GM12878 (cell line): Measurements from ENCODE around the gene MGLL. TPM values are rescaled to one million over a fixed set of nuclear protein-coding genes. Genes with fewer than 3 reads are reported as not detected.
A peak's percentile ranks its signal among the peaks of the same experiment; 100 is the strongest.

Experiments used
- BACH1 ChIP-seq: fragments of 450-650 bp; IDR thresholded peaks from 2 replicates; pipeline ENCODE4 v1.6.1; 2017; ENCODE audit warnings: mild to moderate bottlenecking, borderline replicate concordance
- CEBPB ChIP-seq, 2 experiments: fragments of 150-350 bp in 1 of 2; IDR thresholded peaks; 2 replicates each; pipeline ENCODE4 v1.6.1; 2012 to 2014; ENCODE audit warnings: low read depth in 2 of 2, low read length in 2 of 2, borderline replicate concordance in 1 of 2, inconsistent platforms in 1 of 2
- CHD1 ChIP-seq: IDR thresholded peaks from 2 replicates; pipeline ENCODE4 v1.6.1; 2012; ENCODE audit warnings: low read depth, low read length, improper control_type of control experiment
- EZH2 ChIP-seq: IDR thresholded peaks from 2 replicates; pipeline ENCODE4 v1.6.1; 2012; ENCODE audit warnings: low read depth, mild to moderate bottlenecking, control low read depth, inconsistent platforms, low read length, borderline replicate concordance; ENCODE audit not compliant: control insufficient read depth
- FOS ChIP-seq: IDR thresholded peaks from 3 replicates; pipeline ENCODE4 v1.6.1; 2011; ENCODE audit warnings: borderline replicate concordance; ENCODE audit not compliant: insufficient read length; ENCODE audit errors: extremely low read depth
- KAT2A ChIP-seq: conservative IDR thresholded peaks from 2 replicates; pipeline ENCODE4 v1.6.1; 2011; ENCODE audit warnings: low read depth, low read length; ENCODE audit not compliant: control insufficient read depth
- KLF5 ChIP-seq: fragments of 450-650 bp; IDR thresholded peaks from 2 replicates; pipeline ENCODE4 v1.6.1; 2014; ENCODE audit warnings: mild to moderate bottlenecking; ENCODE audit not compliant: partially characterized antibody
- MTA2 ChIP-seq: fragments of 450-650 bp; IDR thresholded peaks from 2 replicates; pipeline ENCODE4 v1.6.1; 2016; ENCODE audit warnings: low read depth, mild to moderate bottlenecking, moderate library complexity
- MYC ChIP-seq: IDR thresholded peaks from 2 replicates; pipeline ENCODE4 v1.6.1; 2011; ENCODE audit warnings: mild to moderate bottlenecking, low read length, moderate library complexity, inconsistent platforms; ENCODE audit not compliant: insufficient read depth, insufficient replicate concordance, insufficient read length, severe bottlenecking
- NBN ChIP-seq: fragments of 450-650 bp; IDR thresholded peaks from 2 replicates; pipeline ENCODE4 v1.6.1; 2016
- NFXL1 ChIP-seq: fragments of 450-650 bp; IDR thresholded peaks from 2 replicates; pipeline ENCODE4 v1.6.1; 2017; ENCODE audit warnings: antibody characterized with exemption, mild to moderate bottlenecking, borderline replicate concordance
- POLR2A ChIP-seq: IDR thresholded peaks from 2 replicates; pipeline ENCODE4 v1.6.1; 2011; ENCODE audit warnings: low read depth, mild to moderate bottlenecking, low read length
- POU2F2 ChIP-seq: IDR thresholded peaks from 3 replicates; pipeline ENCODE4 v1.6.1; 2011; ENCODE audit warnings: low read depth, mild to moderate bottlenecking, low read length, borderline replicate concordance
- SMARCA5 ChIP-seq: fragments of 450-650 bp; IDR thresholded peaks from 2 replicates; pipeline ENCODE4 v1.6.1; 2017; ENCODE audit warnings: mild to moderate bottlenecking
- SPI1 ChIP-seq: IDR thresholded peaks from 2 replicates; pipeline ENCODE4 v1.6.1; 2011; ENCODE audit warnings: low read depth, mild to moderate bottlenecking, low read length, moderate library complexity, borderline replicate concordance; ENCODE audit not compliant: insufficient read depth
- SRF ChIP-seq, 2 experiments: IDR thresholded peaks; 2 replicates each; pipeline ENCODE4 v1.6.1; 2011; ENCODE audit warnings: low read depth in 2 of 2, low read length in 2 of 2, mild to moderate bottlenecking in 1 of 2, moderate library complexity in 1 of 2
- TAF1 ChIP-seq: IDR thresholded peaks from 2 replicates; pipeline ENCODE4 v1.6.1; 2011; ENCODE audit warnings: mild to moderate bottlenecking, low read depth, low read length, borderline replicate concordance
- polyA plus RNA-seq, 11 experiments: library from polyadenylated mRNA; depleted of rRNA in 4 of 11; unstranded in 6 of 11; stranded (reverse) in 5 of 11; fragments of >200 nt; fragmentation: Nextera tagmentation in 4 of 11; fragmentation: Illumina TruSeq in 1 of 11; extraction: Ambion mirVana in 4 of 11; extraction: Trizol in 1 of 11; gene quantifications; 1 replicate in 1 of 11; 2 replicates in 10 of 11; pipeline versions ENCODE4 v1.2.1 to v1.2.3, GENCODE V29; 2011 to 2016; ENCODE audit warnings: inconsistent platforms in 2 of 11, missing spikeins in 2 of 11, low read depth in 1 of 11
- total RNA-seq, 4 experiments: library from RNA; depleted of rRNA in 3 of 4; stranded (reverse); fragments of >200 nt in 3 of 4; fragmentation: Illumina TruSeq in 1 of 4; extraction: Trizol in 1 of 4; gene quantifications; 2 replicates each; pipeline versions ENCODE4 v1.2.1 to v1.2.3, GENCODE V29; 2013 to 2021
- TF ChIP-seq, protein P1 (sequence below): fragments of 450-650 bp; IDR thresholded peaks from 2 replicates; pipeline ENCODE4 v1.6.1; 2017; ENCODE audit warnings: borderline replicate concordance
- TF ChIP-seq, protein P2 (sequence below): fragments of 450-650 bp; formaldehyde crosslinking; IDR thresholded peaks from 2 replicates; pipeline ENCODE4 v1.5.0; 2022; ENCODE audit warnings: mild to moderate bottlenecking, missing genetic modification characterization
- TF ChIP-seq, protein P3 (sequence below): IDR thresholded peaks from 2 replicates; pipeline ENCODE4 v1.6.1; 2011; ENCODE audit warnings: mild to moderate bottlenecking, low read depth, low read length, moderate library complexity; ENCODE audit not compliant: insufficient replicate concordance
- TF ChIP-seq, protein P4 (sequence below): IDR thresholded peaks from 2 replicates; pipeline ENCODE4 v1.6.1; 2012; ENCODE audit warnings: low read length, inconsistent platforms

The MGLL gene
- total and polyA plus RNA-seq, 10 of the 15 experiments (the other 5 are each of a cell fraction or from before 2014, with no cell fraction given), result 44.9 to 177 (median 72.9) TPM

DNA sequence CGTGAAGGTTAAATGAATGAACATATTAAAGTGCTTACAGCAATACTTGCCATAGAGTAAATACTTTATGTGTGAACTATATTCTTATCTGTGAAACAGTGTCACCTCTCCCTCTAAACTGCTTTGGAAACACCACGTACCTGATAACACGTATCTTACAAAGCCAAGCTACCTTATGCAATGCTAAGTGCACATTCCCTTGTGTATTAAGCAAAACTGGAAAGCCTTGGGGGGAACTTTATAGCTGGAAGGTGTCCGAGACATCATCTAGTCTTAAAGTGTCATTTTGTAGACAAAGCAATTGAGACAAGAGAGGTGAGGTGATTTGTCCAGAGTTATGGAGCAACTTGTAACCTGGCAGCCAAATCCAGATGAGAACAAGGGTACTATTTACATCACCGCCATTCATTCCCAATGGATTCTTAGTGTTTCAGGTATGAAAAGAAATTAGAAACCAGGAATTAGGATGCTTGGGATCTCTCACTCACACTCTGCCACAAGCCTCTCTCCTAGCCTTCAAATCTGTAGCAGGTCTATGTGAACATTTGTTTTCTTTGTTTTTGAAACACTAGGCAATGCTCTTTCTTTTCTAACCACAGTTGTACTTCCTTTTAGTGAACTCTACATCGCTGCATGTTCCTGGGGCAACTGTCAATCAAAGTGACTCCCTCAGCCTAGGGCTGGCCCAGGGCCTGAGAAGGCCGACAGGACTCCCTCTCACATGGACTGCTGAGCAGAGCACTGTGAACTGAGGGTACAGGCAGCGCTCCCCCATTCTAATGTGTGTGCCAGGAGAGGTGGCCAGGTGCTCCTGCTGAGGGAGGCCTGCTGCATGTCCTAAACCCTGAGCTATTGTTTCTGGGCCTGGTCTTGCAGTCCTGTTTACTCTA is 13.9 kb upstream of the MGLL start (continued):
- TF ChIP-seq KLF5 (no peak), BACH1 (no peak), SPI1 (peak; percentile 18; the same call in 1 of the 2 replicates), MYC (no peak), POU2F2 (peak; percentile 45; the same call in 1 of the 3 replicates), SRF (IDR thresholded peaks at IDR 0.05; ENCODE audit: low read depth in 2 of 2, low read length in 2 of 2) (no peak), FOS (no peak), POLR2A (peak; percentile 70), MTA2 (no peak; the same call in 1 of the 2 replicates), KAT2A (no peak), EZH2 (no peak), CHD1 (no peak), NBN (0 out of 2 replicates have a peak, but pooled peaks have one; percentile 26), NFXL1 (no peak), TAF1 (peak; percentile 35; the same call in 1 of the 2 replicates), SMARCA5 (0 out of 2 replicates have a peak, but pooled peaks have one; percentile 53), CEBPB (IDR thresholded peaks at IDR 0.05; ENCODE audit: borderline replicate concordance in 1 of 2, low read depth in 2 of 2, low read length in 2 of 2) (no peak)
- TF ChIP-seq, protein P1, sequence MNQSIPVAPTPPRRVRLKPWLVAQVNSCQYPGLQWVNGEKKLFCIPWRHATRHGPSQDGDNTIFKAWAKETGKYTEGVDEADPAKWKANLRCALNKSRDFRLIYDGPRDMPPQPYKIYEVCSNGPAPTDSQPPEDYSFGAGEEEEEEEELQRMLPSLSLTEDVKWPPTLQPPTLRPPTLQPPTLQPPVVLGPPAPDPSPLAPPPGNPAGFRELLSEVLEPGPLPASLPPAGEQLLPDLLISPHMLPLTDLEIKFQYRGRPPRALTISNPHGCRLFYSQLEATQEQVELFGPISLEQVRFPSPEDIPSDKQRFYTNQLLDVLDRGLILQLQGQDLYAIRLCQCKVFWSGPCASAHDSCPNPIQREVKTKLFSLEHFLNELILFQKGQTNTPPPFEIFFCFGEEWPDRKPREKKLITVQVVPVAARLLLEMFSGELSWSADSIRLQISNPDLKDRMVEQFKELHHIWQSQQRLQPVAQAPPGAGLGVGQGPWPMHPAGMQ, result no peak
- TF ChIP-seq, protein P2, sequence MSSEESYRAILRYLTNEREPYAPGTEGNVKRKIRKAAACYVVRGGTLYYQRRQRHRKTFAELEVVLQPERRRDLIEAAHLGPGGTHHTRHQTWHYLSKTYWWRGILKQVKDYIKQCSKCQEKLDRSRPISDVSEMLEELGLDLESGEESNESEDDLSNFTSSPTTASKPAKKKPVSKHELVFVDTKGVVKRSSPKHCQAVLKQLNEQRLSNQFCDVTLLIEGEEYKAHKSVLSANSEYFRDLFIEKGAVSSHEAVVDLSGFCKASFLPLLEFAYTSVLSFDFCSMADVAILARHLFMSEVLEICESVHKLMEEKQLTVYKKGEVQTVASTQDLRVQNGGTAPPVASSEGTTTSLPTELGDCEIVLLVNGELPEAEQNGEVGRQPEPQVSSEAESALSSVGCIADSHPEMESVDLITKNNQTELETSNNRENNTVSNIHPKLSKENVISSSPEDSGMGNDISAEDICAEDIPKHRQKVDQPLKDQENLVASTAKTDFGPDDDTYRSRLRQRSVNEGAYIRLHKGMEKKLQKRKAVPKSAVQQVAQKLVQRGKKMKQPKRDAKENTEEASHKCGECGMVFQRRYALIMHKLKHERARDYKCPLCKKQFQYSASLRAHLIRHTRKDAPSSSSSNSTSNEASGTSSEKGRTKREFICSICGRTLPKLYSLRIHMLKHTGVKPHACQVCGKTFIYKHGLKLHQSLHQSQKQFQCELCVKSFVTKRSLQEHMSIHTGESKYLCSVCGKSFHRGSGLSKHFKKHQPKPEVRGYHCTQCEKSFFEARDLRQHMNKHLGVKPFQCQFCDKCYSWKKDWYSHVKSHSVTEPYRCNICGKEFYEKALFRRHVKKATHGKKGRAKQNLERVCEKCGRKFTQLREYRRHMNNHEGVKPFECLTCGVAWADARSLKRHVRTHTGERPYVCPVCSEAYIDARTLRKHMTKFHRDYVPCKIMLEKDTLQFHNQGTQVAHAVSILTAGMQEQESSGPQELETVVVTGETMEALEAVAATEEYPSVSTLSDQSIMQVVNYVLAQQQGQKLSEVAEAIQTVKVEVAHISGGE, result no peak
- TF ChIP-seq, protein P3, sequence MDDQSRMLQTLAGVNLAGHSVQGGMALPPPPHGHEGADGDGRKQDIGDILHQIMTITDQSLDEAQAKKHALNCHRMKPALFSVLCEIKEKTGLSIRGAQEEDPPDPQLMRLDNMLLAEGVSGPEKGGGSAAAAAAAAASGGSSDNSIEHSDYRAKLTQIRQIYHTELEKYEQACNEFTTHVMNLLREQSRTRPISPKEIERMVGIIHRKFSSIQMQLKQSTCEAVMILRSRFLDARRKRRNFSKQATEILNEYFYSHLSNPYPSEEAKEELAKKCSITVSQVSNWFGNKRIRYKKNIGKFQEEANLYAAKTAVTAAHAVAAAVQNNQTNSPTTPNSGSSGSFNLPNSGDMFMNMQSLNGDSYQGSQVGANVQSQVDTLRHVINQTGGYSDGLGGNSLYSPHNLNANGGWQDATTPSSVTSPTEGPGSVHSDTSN, result peak; percentile 93
- TF ChIP-seq, protein P4, sequence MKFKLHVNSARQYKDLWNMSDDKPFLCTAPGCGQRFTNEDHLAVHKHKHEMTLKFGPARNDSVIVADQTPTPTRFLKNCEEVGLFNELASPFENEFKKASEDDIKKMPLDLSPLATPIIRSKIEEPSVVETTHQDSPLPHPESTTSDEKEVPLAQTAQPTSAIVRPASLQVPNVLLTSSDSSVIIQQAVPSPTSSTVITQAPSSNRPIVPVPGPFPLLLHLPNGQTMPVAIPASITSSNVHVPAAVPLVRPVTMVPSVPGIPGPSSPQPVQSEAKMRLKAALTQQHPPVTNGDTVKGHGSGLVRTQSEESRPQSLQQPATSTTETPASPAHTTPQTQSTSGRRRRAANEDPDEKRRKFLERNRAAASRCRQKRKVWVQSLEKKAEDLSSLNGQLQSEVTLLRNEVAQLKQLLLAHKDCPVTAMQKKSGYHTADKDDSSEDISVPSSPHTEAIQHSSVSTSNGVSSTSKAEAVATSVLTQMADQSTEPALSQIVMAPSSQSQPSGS, result no peak
